Measurements from ENCODE around the gene AIFM2. TPM values are rescaled to one million over a fixed set of nuclear protein-coding genes. Genes with fewer than 3 reads are reported as not detected.

The AIFM2 gene
- polyA plus RNA-seq, 1 experiment, result 9.1 TPM

DNA sequence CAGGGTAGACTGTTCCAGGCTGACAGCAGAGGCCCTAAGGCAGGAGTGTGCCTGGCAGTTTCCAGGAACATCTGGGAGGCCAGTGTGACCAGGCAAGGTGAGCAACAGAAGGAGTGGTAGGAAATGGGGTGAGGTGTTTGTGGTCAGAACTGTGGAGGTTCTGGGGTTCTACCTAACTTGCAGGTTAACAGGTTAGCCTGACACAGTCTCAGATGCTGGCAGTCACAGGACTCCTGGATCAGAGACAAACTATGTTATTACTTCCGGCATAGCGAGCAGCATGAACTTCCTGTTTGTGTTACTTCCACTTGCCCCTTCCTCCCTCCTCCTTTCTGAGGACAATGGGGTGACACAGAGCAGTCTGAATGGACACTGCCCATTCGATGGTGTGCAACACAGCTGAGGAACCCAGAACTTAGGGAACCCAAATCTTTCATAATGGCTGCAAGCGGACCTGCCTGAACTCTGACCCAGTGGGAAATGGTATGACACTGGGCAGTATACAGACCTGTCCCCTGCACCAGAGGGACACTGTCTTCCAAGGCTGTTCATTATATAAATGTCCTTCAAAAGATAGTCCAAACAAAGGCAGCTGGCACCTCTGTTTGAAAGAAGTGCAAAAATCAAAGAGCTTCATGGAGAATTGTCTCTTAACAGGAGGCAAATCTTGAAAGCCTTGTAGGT, 41.6 kb upstream of the AIFM2 start:
- DNase-seq (ENCODE audit: low read depth, low spot score), result no peak
- Histone ChIP-seq H3K27me3 (ENCODE audit: control insufficient read depth, insufficient read depth, low read length) (no peaks in the 10 kb centered on the region), H3K4me3 (ENCODE audit: low read depth, low read length) (no peak overlapping the region), H3K27ac (ENCODE audit: low read depth, low read length) (no peak overlapping the region), H3K9me3 (ENCODE audit: control insufficient read depth, insufficient read depth, low read length) (peaks cover 4% of the 10 kb centered on the region)
- TF ChIP-seq, protein P1, sequence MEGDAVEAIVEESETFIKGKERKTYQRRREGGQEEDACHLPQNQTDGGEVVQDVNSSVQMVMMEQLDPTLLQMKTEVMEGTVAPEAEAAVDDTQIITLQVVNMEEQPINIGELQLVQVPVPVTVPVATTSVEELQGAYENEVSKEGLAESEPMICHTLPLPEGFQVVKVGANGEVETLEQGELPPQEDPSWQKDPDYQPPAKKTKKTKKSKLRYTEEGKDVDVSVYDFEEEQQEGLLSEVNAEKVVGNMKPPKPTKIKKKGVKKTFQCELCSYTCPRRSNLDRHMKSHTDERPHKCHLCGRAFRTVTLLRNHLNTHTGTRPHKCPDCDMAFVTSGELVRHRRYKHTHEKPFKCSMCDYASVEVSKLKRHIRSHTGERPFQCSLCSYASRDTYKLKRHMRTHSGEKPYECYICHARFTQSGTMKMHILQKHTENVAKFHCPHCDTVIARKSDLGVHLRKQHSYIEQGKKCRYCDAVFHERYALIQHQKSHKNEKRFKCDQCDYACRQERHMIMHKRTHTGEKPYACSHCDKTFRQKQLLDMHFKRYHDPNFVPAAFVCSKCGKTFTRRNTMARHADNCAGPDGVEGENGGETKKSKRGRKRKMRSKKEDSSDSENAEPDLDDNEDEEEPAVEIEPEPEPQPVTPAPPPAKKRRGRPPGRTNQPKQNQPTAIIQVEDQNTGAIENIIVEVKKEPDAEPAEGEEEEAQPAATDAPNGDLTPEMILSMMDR (IDR thresholded peaks at IDR 0.05; ENCODE audit: low read depth, low read length), result no peak
- ChIA-PET CTCF (interaction anchor here (1.1 kb wide), 1 partner anchor 27 kb away, joined by 3 read pairs; the partner anchor contains the start of gene TYSND1), POLR2A (no interaction called here)

DNA sequence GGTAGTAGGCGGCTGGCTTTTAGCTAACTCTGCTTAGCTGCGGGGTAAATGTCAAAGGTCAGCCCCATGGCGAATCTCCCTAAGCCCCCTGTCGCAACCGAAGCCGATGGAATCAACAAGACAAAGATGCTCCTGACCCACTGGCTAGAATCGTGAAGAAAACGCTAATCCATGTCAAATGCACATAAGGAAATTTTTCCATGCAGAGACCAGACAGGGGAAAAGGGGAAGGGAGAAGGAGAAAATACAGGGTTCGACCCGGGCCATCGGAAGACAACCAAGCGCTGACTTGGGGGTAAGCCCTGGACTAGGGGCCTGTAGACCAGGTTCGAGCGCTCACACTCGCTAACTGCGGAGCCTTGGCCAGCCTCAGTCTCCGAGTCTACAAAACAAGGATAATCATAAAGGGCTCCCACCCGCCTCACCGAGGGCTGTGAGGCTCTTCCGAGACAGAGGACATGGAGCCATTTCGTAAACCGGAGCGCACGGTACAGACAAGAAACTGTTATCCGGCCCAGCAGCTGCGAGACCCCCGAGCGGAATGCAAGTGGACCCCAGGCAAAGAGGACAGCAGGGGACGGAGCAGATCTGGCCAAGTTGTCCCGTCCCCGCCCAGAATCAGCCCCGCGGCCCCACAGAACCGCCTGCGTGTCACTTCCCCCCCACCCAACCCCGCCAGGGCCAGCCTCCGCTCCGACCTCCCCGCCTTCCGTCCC, 37.2 kb upstream of the AIFM2 start:
- DNase-seq (ENCODE audit: low read depth, low spot score), result no peak
- Histone ChIP-seq H3K27me3 (ENCODE audit: control insufficient read depth, insufficient read depth, low read length) (no peaks in the 10 kb centered on the region), H3K27ac (ENCODE audit: low read depth, low read length) (peak overlapping the region; percentile 85), H3K4me3 (ENCODE audit: low read depth, low read length) (peak overlapping the region; percentile 99), H3K9me3 (ENCODE audit: control insufficient read depth, insufficient read depth, low read length) (peaks cover 4% of the 10 kb centered on the region)
- CTCF ChIA-PET, result interaction anchor here (5.6 kb wide), 1 partner anchor 23 kb away, joined by 37 read pairs; the partner anchor contains the start of gene TYSND1
- POLR2A ChIA-PET, result interaction anchor here (0.6 to 1.8 kb wide), 20 partner anchors 13 to 495 kb away, joined by 3 to 46 read pairs (median 4); partner anchors contain the start of gene TYSND1
- TF ChIP-seq, protein P1 (IDR thresholded peaks at IDR 0.05; ENCODE audit: low read depth, low read length), result no peak

DNA sequence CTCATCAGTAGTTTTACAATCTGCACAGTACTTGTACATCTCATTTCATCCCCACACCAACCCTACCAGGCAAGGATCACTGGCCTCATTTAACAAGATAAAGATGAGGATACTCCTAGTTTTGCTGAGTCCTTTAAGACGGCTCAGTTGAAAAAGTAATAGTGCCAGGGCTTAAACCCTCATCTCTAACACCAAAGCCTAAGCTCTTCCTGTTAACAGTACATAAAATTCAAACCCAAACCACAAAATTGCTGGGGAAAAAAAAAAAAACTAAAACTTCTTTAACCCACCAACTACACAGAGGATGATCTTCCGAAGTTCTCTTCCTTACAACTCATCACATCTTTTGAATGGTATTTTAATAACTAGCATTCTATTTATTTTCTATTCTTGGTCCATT, 36.4 kb upstream of the AIFM2 start:
- ChIA-PET POLR2A (interaction anchor here (1.4 kb wide), 1 partner anchor 22 kb away, joined by 3 read pairs; the partner anchor contains the start of gene TYSND1), CTCF (interaction anchor here (0.6 to 5.6 kb wide), 2 partner anchors 22 to 195 kb away, joined by 3 to 37 read pairs; partner anchors contain the start of gene TYSND1)
- no peak for DNase-seq (ENCODE audit: low read depth, low spot score)
- H3K27me3 ChIP-seq (ENCODE audit: control insufficient read depth, insufficient read depth, low read length), result no peaks in the 10 kb centered on the region
- H3K9me3 ChIP-seq (ENCODE audit: control insufficient read depth, insufficient read depth, low read length), result peaks cover 4% of the 10 kb centered on the region
- H3K27ac ChIP-seq (ENCODE audit: low read depth, low read length), result no peak overlapping the region
- TF ChIP-seq, protein P1 (IDR thresholded peaks at IDR 0.05; ENCODE audit: low read depth, low read length), result no peak
- H3K4me3 ChIP-seq (ENCODE audit: low read depth, low read length), result peak overlapping the region; percentile 99

DNA sequence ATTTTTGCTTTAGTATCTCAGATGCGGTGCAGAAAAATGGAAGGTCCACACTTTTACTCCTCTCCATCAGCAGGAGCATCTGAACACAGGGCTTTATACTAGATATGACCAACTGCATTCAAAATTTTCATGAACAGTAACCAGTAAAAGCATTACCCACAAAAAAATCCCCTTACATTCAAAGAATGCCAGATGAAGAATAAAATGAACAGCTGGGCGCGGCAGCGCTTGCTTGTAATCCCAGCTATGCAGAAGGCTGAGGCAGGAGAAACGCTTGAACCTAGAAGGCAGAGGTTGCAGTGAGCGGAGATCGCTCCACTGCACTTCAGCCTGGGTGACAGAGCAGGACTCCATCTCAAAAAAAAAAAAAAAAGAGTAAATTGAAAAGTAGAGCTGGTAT, 34.6 kb upstream of the AIFM2 start:
- H3K9me3 ChIP-seq (ENCODE audit: control insufficient read depth, insufficient read depth, low read length), result peaks cover 4% of the 10 kb centered on the region
- no peak for DNase-seq (ENCODE audit: low read depth, low spot score)
- POLR2A ChIA-PET, result interaction anchor here (0.7 to 0.8 kb wide), 4 partner anchors 9 to 60 kb away, joined by 3 to 4 read pairs (median 4); no protein-coding TSS in a partner anchor
- H3K27ac ChIP-seq (ENCODE audit: low read depth, low read length), result no peak overlapping the region
- no peaks in the 10 kb centered on the region for H3K27me3 ChIP-seq (ENCODE audit: control insufficient read depth, insufficient read depth, low read length)
- CTCF ChIA-PET, result interaction anchor here (0.6 to 5.6 kb wide), 3 partner anchors 21 to 242 kb away, joined by 3 to 37 read pairs (median 8); partner anchors contain the start of gene TYSND1
- TF ChIP-seq, protein P1 (IDR thresholded peaks at IDR 0.05; ENCODE audit: low read depth, low read length), result no peak
- H3K4me3 ChIP-seq (ENCODE audit: low read depth, low read length), result no peak overlapping the region
